CD14-positive monocyte (primary cell): ENCODE data around the gene USP24. TPM values are rescaled to one million over a fixed set of nuclear protein-coding genes. Genes with fewer than 3 reads are reported as not detected.

Experiments
- DNase-seq, 3 donors: peaks; one replicate each; pipeline ENCODE4 v3.0.0-alpha.2; 2011 to 2022
- H2AFZ ChIP-seq: 2 replicates; pipeline ENCODE4 v1.6.0; 2012; ENCODE audit warnings: mild to moderate bottlenecking, low read depth, low read length, inconsistent platforms; ENCODE audit not compliant: insufficient read depth, poor library complexity, severe bottlenecking
- H3K27ac ChIP-seq, 2 donors: 1 replicate in 1 of 2; 2 replicates in 1 of 2; pipeline ENCODE4 v1.5.1; 2012 to 2013; ENCODE audit warnings: low read length in 2 of 2, control low read depth in 1 of 2, inconsistent platforms in 1 of 2, low read depth in 1 of 2, mild to moderate bottlenecking in 1 of 2
- H3K27me3 ChIP-seq, 2 donors: one replicate each; pipeline versions ENCODE4 v1.6.0 to v1.6.1; 2011 to 2013; ENCODE audit warnings: low read length in 2 of 2; ENCODE audit not compliant: control insufficient read depth in 2 of 2, insufficient read depth in 2 of 2
- H3K36me3 ChIP-seq, 2 donors: replicated peaks in 1 of 2; 1 replicate in 1 of 2; 2 replicates in 1 of 2; pipeline versions ENCODE4 v1.5.1 to v1.6.1; 2012 to 2013; ENCODE audit warnings: low read length in 2 of 2, control low read depth in 1 of 2, inconsistent platforms in 1 of 2, mild to moderate bottlenecking in 1 of 2; ENCODE audit not compliant: insufficient read depth in 2 of 2, control insufficient read depth in 1 of 2
- H3K4me1 ChIP-seq, 2 donors: 1 replicate in 1 of 2; 2 replicates in 1 of 2; pipeline versions ENCODE4 v1.5.1 to v1.6.1; 2012 to 2013; ENCODE audit warnings: low read length in 2 of 2, control low read depth in 1 of 2, inconsistent platforms in 1 of 2, mild to moderate bottlenecking in 1 of 2, moderate library complexity in 1 of 2; ENCODE audit not compliant: insufficient read depth in 2 of 2, control insufficient read depth in 1 of 2
- H3K4me2 ChIP-seq: replicated peaks from 2 replicates; pipeline ENCODE3; 2012; ENCODE audit warnings: low read length, moderate library complexity, mild to moderate bottlenecking; ENCODE audit not compliant: poor library complexity, severe bottlenecking; ENCODE audit errors: extremely low read depth
- H3K4me3 ChIP-seq, 3 experiments: fragments of 200-600 bp in 1 of 3; sonication (generic) in 1 of 3; replicated peaks in 1 of 3; 1 replicate in 2 of 3; 2 replicates in 1 of 3; pipeline ENCODE4 v1.5.1; 2011 to 2013; ENCODE audit warnings: low read length in 3 of 3, mild to moderate bottlenecking in 3 of 3, control low read depth in 2 of 3, low read depth in 2 of 3, inconsistent platforms in 1 of 3, moderate library complexity in 1 of 3
- H3K79me2 ChIP-seq: 2 replicates; pipeline ENCODE4 v1.6.0; 2012; ENCODE audit warnings: mild to moderate bottlenecking, control low read depth, inconsistent platforms, low read length, moderate library complexity; ENCODE audit not compliant: insufficient read depth
- H3K9ac ChIP-seq: 2 replicates; pipeline ENCODE4 v1.6.0; 2017; ENCODE audit warnings: low read length, mild to moderate bottlenecking; ENCODE audit not compliant: insufficient read depth, poor library complexity, severe bottlenecking
- H3K9me3 ChIP-seq, 2 donors: replicated peaks in 1 of 2; 1 replicate in 1 of 2; 2 replicates in 1 of 2; pipeline versions ENCODE4 v1.5.1 to v1.6.1; 2012 to 2013; ENCODE audit warnings: low read length in 2 of 2, control low read depth in 1 of 2; ENCODE audit not compliant: control insufficient read depth in 1 of 2, insufficient read depth in 1 of 2
- H4K20me1 ChIP-seq: 2 replicates; pipeline ENCODE4 v1.6.0; 2012; ENCODE audit warnings: mild to moderate bottlenecking, low read length, control low read depth, moderate library complexity; ENCODE audit not compliant: insufficient read depth
- H3K27ac Mint-ChIP-seq, 7 donors: one replicate each; pipeline ENCODE4 v1.8.0; 2020; ENCODE audit warnings: mild to moderate bottlenecking in 7 of 7, mixed read lengths in 7 of 7, moderate library complexity in 6 of 7, inconsistent platforms in 2 of 7
- H3K27me3 Mint-ChIP-seq, 3 donors: one replicate each; pipeline ENCODE4 v1.8.0; 2021 to 2022; ENCODE audit warnings: low read depth in 3 of 3, mild to moderate bottlenecking in 3 of 3, mixed read lengths in 3 of 3, moderate library complexity in 3 of 3, inconsistent platforms in 1 of 3
- H3K36me3 Mint-ChIP-seq, 2 donors: one replicate each; pipeline ENCODE4 v1.8.0; 2020; ENCODE audit warnings: mixed read lengths in 2 of 2, inconsistent platforms in 1 of 2, mild to moderate bottlenecking in 1 of 2
- H3K4me1 Mint-ChIP-seq: one replicate; pipeline ENCODE4 v1.8.0; 2020; ENCODE audit warnings: mild to moderate bottlenecking, mixed read lengths
- H3K4me3 Mint-ChIP-seq, 2 donors: one replicate each; pipeline ENCODE4 v1.8.0; 2020; ENCODE audit warnings: mild to moderate bottlenecking in 2 of 2, mixed read lengths in 2 of 2, moderate library complexity in 1 of 2
- H3K9me3 Mint-ChIP-seq, 7 donors: one replicate each; pipeline ENCODE4 v1.8.0; 2020 to 2022; ENCODE audit warnings: mixed read lengths in 7 of 7, mild to moderate bottlenecking in 6 of 7, moderate library complexity in 6 of 7, inconsistent platforms in 2 of 7
- WGBS: methylation state at CpG from one replicate; pipeline ENCODE4 v1.1.5; 2013; ENCODE audit warnings: missing lambda C conversion rate; ENCODE audit not compliant: insufficient coverage; 5-methylcytosine and 5-hydroxymethylcytosine counted together
- intact Hi-C, 2 donors: fragments of 100-400 bp; cut with micrococcal nuclease; formaldehyde crosslinking; loops; one replicate each; pipeline versions ENCODE4 v1.15.0 to v1.15.1; 2023
- polyA plus RNA-seq, 3 donors: library from polyadenylated mRNA; depleted of rRNA in 1 of 3; unstranded in 2 of 3; stranded (reverse) in 1 of 3; fragments of 300-500 nt in 2 of 3; fragments of >200 nt in 1 of 3; fragmentation: Illumina TruSeq in 2 of 3; gene quantifications; 1 replicate in 2 of 3; 2 replicates in 1 of 3; pipeline ENCODE4 v1.2.3, GENCODE V29; 2012 to 2021
- TF ChIP-seq, protein P1 (sequence below): fragments of 200-600 bp; IDR thresholded peaks from one replicate; pipeline ENCODE4 v1.8.0; 2022; ENCODE audit warnings: antibody characterized with exemption, mild to moderate bottlenecking

The USP24 gene
- polyA plus RNA-seq, 3 donors = 1.1 to 14.2 (median 2.1) TPM

DNA sequence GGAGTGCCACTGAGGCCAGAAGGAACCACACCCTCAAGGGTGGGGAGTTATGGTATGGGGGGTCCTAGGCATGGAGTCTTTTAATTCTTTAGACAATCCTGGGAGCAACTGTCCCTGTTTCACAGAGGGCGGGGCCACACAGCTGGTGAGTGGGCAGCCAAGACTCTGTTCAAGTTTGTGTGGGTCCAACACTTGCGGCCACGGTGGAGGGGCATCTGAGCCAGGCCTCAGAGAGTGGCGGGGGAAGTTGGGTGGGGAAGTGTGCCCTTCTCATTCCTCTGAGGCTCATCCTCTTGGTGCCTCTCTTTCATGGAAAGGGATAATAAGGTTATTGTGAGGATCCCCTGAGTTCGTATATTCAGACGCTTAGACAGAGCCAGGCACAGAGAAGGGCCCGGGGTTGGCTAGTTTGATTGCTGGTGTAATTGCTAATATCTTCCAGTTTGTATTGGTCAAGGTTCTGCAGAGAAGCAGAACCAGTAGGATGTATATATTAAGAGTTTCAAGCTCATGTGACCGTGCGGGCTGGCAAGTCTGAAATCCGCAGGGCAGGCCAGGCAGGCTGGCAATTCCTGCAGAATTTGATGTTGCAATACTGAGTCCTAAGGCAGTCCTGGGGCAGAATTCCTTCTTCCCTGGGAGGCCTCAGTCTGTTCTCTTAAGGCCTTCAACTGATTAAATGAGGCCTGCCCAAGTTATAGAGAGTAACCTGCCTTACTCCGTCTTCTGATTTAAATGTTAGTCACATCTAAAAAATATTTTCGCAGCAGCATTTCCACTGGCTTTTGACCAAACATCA is 159.9 kb downstream of the USP24 start:
- Histone ChIP-seq H3K9me3 (no peaks in the 10 kb centered on the region), H3K4me1 (peaks cover 12 to 13% of the 10 kb centered on the region in 2 donors), H3K9ac (no peak overlapping the region), H4K20me1 (no peaks in the 10 kb centered on the region), H2AFZ (no peak overlapping the region), H3K4me3 (no peak overlapping the region), H3K36me3 (no peaks in the 10 kb centered on the region), H3K27ac (no peak overlapping the region), H3K79me2 (no peaks in the 10 kb centered on the region), H3K27me3 (no peaks in the 10 kb centered on the region), H3K4me2 (no peak overlapping the region)
- no peak for DNase-seq
- no peaks in the 10 kb centered on the region for H3K36me3 Mint-ChIP-seq
- TF ChIP-seq, protein P1, sequence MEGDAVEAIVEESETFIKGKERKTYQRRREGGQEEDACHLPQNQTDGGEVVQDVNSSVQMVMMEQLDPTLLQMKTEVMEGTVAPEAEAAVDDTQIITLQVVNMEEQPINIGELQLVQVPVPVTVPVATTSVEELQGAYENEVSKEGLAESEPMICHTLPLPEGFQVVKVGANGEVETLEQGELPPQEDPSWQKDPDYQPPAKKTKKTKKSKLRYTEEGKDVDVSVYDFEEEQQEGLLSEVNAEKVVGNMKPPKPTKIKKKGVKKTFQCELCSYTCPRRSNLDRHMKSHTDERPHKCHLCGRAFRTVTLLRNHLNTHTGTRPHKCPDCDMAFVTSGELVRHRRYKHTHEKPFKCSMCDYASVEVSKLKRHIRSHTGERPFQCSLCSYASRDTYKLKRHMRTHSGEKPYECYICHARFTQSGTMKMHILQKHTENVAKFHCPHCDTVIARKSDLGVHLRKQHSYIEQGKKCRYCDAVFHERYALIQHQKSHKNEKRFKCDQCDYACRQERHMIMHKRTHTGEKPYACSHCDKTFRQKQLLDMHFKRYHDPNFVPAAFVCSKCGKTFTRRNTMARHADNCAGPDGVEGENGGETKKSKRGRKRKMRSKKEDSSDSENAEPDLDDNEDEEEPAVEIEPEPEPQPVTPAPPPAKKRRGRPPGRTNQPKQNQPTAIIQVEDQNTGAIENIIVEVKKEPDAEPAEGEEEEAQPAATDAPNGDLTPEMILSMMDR = no peak
- H3K27me3 Mint-ChIP-seq = peaks cover 4 to 9% (median 9%) of the 10 kb centered on the region in 3 donors
- H3K4me3 Mint-ChIP-seq = no peak overlapping the region
- WGBS = 87% methylated on average over 9 of the region's 12 CpGs
- H3K27ac Mint-ChIP-seq = no peak overlapping the region
- H3K4me1 Mint-ChIP-seq = peaks cover 14% of the 10 kb centered on the region
- intact Hi-C loops = no loop called here
- H3K9me3 Mint-ChIP-seq = peaks cover 0 to 3% (median 0%) of the 10 kb centered on the region in 7 donors

DNA sequence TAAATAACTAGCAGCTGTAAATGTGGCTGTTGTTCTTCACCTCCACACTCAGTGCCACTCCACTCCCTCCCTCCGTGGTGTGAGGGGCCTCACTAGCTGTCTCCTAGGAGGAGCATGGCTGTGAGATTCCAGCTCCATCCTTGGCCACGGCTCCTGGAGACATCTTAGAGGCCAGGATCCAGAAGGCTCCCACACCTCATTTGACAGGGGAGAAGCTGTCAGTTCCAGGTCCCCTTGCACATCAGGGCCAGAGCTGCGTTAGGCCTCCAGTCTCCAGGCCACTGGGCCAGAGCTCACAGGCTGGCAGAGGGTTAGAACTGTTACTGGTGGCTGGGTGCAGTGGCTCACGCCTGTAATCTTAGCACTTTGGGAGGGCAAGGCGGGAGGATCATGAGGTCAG is 160.8 kb downstream of the USP24 start:
- H3K4me1 Mint-ChIP-seq = peaks cover 14% of the 10 kb centered on the region
- no peak for DNase-seq
- no peak overlapping the region for H3K4me3 Mint-ChIP-seq
- H4K20me1 ChIP-seq = no peaks in the 10 kb centered on the region
- no peak overlapping the region for H3K9ac ChIP-seq
- no peaks in the 10 kb centered on the region for H3K36me3 ChIP-seq
- peaks cover 0 to 3% (median 0%) of the 10 kb centered on the region in 7 donors for H3K9me3 Mint-ChIP-seq
- H3K27ac Mint-ChIP-seq = peak overlapping the region in 2 of 7 donors; percentile 46 to 66
- peaks cover 4 to 9% (median 8%) of the 10 kb centered on the region in 3 donors for H3K27me3 Mint-ChIP-seq
- no peak overlapping the region for H3K4me3 ChIP-seq
- no peak overlapping the region for H3K27ac ChIP-seq
- no peaks in the 10 kb centered on the region for H3K27me3 ChIP-seq
- H2AFZ ChIP-seq = no peak overlapping the region
- H3K4me2 ChIP-seq = no peak overlapping the region
- 93% methylated on average over 3 of the region's 5 CpGs for WGBS
- TF ChIP-seq, protein P1 = no peak
- no peaks in the 10 kb centered on the region for H3K9me3 ChIP-seq
- H3K79me2 ChIP-seq = no peaks in the 10 kb centered on the region
- intact Hi-C loops = no loop called here
- H3K4me1 ChIP-seq = peaks cover 12 to 13% of the 10 kb centered on the region in 2 donors
- no peaks in the 10 kb centered on the region for H3K36me3 Mint-ChIP-seq
